Small intestine (tissue), 16 donors: ENCODE measurements around the gene DGKQ. TPM values are rescaled to one million over a fixed set of nuclear protein-coding genes. Genes with fewer than 3 reads are reported as not detected.

Experiments
- DNase-seq, 2 donors: peaks; one replicate each; pipeline versions ENCODE4 v3.0.0 to v3.0.0-alpha.2; 2013
- FAIRE-seq: peaks from 2 replicates; lab custom pipeline; 2012; peaks lifted over from hg19 to GRCh38; lab: Jason Lieb, UNC
- H3K27ac ChIP-seq, 3 donors: one replicate each; pipeline ENCODE4 v1.5.1; 2013; ENCODE audit warnings: low read length in 2 of 3, mild to moderate bottlenecking in 2 of 3, control low read depth in 1 of 3, inconsistent platforms in 1 of 3, low read depth in 1 of 3, moderate library complexity in 1 of 3
- H3K27me3 ChIP-seq, 3 donors: one replicate each; pipeline ENCODE4 v1.6.1; 2013; ENCODE audit warnings: low read length in 3 of 3, inconsistent platforms in 1 of 3; ENCODE audit not compliant: control insufficient read depth in 3 of 3, insufficient read depth in 3 of 3
- H3K36me3 ChIP-seq, 3 donors: one replicate each; pipeline ENCODE4 v1.6.1; 2013; ENCODE audit warnings: low read length in 3 of 3, inconsistent platforms in 1 of 3, low read depth in 1 of 3, mild to moderate bottlenecking in 1 of 3, moderate library complexity in 1 of 3; ENCODE audit not compliant: control insufficient read depth in 3 of 3, insufficient read depth in 2 of 3
- H3K4me1 ChIP-seq, 3 donors: one replicate each; pipeline ENCODE4 v1.6.1; 2013; ENCODE audit warnings: low read length in 2 of 3, inconsistent platforms in 1 of 3, low read depth in 1 of 3, mild to moderate bottlenecking in 1 of 3, moderate library complexity in 1 of 3; ENCODE audit not compliant: control insufficient read depth in 3 of 3, insufficient read depth in 2 of 3
- H3K4me3 ChIP-seq, 3 donors: one replicate each; pipeline ENCODE4 v1.5.1; 2013; ENCODE audit warnings: low read length in 3 of 3, control low read depth in 1 of 3, inconsistent platforms in 1 of 3, low read depth in 1 of 3, mild to moderate bottlenecking in 1 of 3, moderate library complexity in 1 of 3
- H3K9me3 ChIP-seq, 2 donors: one replicate each; pipeline ENCODE4 v1.6.1; 2013; ENCODE audit warnings: low read depth in 1 of 2, low read length in 1 of 2; ENCODE audit not compliant: control insufficient read depth in 2 of 2, insufficient read depth in 1 of 2
- WGBS, 3 donors: extraction: QIAGEN DNeasy Blood & Tissue Kit; methylation state at CpG; one replicate each; pipeline ENCODE4 v1.1.7; 2013; 5-methylcytosine and 5-hydroxymethylcytosine counted together
- long read RNA-seq, 10 donors: transcript quantifications; one replicate each; lab custom pipeline, GENCODE V29; 2026
- polyA plus RNA-seq, 4 donors: library from polyadenylated mRNA; stranded (reverse) in 3 of 4; unstranded in 1 of 4; fragments of 200-250 nt in 3 of 4; fragments of 120-200 nt in 1 of 4; gene quantifications; one replicate each; pipeline versions ENCODE4 v1.2.1 to v1.2.3, GENCODE V29; 2013
- donor health status: healthy with polysubstance abuse.
- donor health status: control.
- donor health status: control.
- donor health status: Bipolar disorder and iron deficiency.
- donor health status: healthy.

Gene DGKQ, protein sequence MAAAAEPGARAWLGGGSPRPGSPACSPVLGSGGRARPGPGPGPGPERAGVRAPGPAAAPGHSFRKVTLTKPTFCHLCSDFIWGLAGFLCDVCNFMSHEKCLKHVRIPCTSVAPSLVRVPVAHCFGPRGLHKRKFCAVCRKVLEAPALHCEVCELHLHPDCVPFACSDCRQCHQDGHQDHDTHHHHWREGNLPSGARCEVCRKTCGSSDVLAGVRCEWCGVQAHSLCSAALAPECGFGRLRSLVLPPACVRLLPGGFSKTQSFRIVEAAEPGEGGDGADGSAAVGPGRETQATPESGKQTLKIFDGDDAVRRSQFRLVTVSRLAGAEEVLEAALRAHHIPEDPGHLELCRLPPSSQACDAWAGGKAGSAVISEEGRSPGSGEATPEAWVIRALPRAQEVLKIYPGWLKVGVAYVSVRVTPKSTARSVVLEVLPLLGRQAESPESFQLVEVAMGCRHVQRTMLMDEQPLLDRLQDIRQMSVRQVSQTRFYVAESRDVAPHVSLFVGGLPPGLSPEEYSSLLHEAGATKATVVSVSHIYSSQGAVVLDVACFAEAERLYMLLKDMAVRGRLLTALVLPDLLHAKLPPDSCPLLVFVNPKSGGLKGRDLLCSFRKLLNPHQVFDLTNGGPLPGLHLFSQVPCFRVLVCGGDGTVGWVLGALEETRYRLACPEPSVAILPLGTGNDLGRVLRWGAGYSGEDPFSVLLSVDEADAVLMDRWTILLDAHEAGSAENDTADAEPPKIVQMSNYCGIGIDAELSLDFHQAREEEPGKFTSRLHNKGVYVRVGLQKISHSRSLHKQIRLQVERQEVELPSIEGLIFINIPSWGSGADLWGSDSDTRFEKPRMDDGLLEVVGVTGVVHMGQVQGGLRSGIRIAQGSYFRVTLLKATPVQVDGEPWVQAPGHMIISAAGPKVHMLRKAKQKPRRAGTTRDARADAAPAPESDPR
- polyA plus RNA-seq, result 10 to 100 TPM; 18.9 to 42.3 (median 26.8) TPM
- long read RNA-seq, donor 1, result 0 reads
- long read RNA-seq, donor 2, result 0 reads
- long read RNA-seq, donor 3, result 0 reads
- long read RNA-seq, donor 4, result 0 reads
- long read RNA-seq, donor 5, result 0 reads
- long read RNA-seq, donor 6, partial matches to known transcripts, result 5 of 5 reads
- long read RNA-seq, donor 6, other reads (novel, unspliced or antisense), result 0 of 5 reads
- long read RNA-seq, donor 7, result 0 reads
- long read RNA-seq, donor 8, result 0 reads
- long read RNA-seq, donor 9, result 0 reads
- long read RNA-seq, donor 10, full-length matches to known transcripts, result 1 of 1 reads
- long read RNA-seq, donor 10, partial matches to known transcripts, result 0 of 1 reads
- long read RNA-seq, donor 10, other reads (novel, unspliced or antisense), result 0 of 1 reads

- peak; percentile 87 for DNase-seq
Measured at GRCh38 chr4:973431-974397, at the start of gene DGKQ. Gene DGKQ, minus strand, starts transcription at chr4:973569. Its CDS starts 87 bp downstream, at chr4:973482.

DNA sequence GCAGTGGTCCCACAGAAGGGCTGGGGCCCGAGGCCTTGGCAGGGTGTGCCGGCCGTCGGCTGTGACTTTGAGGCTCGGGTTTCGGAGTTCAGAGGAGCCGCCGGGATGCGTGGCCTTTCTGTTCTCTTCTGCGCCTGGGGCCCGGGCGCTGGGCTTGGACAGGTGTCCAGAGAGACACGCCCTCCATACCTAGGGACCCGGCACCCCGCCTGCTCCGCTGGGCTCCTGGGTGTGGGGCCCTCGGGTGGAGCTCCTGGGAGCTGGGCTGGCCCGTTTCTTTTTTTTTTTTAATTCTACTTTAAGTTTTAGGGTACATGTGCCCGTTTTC, 49.3 kb upstream of the DGKQ start:
- DNase-seq (peak in 1 of 2 donors; percentile 39), FAIRE-seq (no peak)
- H3K36me3 ChIP-seq, result peaks cover 0 to 20% (median 0%) of the 10 kb centered on the region in 3 donors
- peaks cover 0 to 11% (median 2%) of the 10 kb centered on the region in 3 donors for H3K4me1 ChIP-seq
- no peak overlapping the region for H3K27ac ChIP-seq
- no peak overlapping the region for H3K4me3 ChIP-seq
- WGBS, 3 donors, result 21 to 71% (median 34%) methylated on average over 17 to 19 of the region's 19 CpGs
- peaks cover 0 to 3% (median 0%) of the 10 kb centered on the region in 3 donors for H3K27me3 ChIP-seq
- H3K9me3 ChIP-seq, result no peaks in the 10 kb centered on the region

More at GRCh38 chr4:973431-974397, at the start of gene DGKQ:
- peaks cover 7 to 28% (median 9%) of the 10 kb centered on the region in 3 donors for H3K4me1 ChIP-seq
- peak within 1 kb of the TSS; percentile 47 to 95 (median 83) for H3K4me3 ChIP-seq
- 24 to 44% (median 35%) methylated on average over 60 to 123 of the region's 123 CpGs for WGBS, 3 donors
- peak within 1 kb of the TSS; percentile 21 to 93 (median 87) for H3K27ac ChIP-seq
- H3K36me3 ChIP-seq, result peaks cover 0 to 11% (median 0%) of the 10 kb centered on the region in 3 donors
- H3K27me3 ChIP-seq, result no peaks in the 10 kb centered on the region
- no peak for FAIRE-seq
- H3K9me3 ChIP-seq, result peaks cover 0 to 11% of the 10 kb centered on the region in 2 donors

DNA sequence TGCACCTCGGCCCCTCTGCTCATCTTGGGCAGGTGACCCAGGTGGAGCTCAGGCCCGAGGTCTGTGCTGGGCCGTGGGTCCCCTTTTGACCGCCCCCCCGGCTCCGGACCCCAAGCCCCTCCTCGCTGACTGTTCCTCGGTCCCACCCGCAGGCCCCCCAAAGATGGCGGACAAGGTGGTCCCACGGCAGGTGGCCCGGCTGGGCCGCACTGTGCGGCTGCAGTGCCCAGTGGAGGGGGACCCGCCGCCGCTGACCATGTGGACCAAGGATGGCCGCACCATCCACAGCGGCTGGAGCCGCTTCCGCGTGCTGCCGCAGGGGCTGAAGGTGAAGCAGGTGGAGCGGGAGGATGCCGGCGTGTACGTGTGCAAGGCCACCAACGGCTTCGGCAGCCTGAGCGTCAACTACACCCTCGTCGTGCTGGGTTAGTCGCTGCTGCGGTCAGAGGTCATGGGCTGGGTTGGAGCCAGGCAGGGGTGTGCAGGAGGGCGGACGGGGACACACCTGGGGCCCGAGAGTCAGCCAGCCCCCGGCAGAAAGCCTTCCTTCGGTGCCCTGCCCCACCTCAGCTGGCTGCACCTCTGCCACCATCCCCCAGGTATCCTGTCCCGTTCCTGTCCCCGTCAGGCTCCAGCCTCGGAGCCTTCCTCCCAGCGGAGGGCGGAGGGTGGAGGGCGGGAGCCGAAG, 48.8 kb upstream of the DGKQ start:
- no peaks in the 10 kb centered on the region for H3K27me3 ChIP-seq
- 35 to 80% (median 44%) methylated on average over 40 to 46 of the region's 46 CpGs for WGBS, 3 donors
- DNase-seq (no peak), FAIRE-seq (no peak)
- peaks cover 0 to 20% (median 0%) of the 10 kb centered on the region in 3 donors for H3K36me3 ChIP-seq
- no peak overlapping the region for H3K27ac ChIP-seq
- H3K4me1 ChIP-seq, result peaks cover 0 to 11% (median 2%) of the 10 kb centered on the region in 3 donors
- no peaks in the 10 kb centered on the region for H3K9me3 ChIP-seq
- H3K4me3 ChIP-seq, result no peak overlapping the region

- Histone ChIP-seq H3K27ac (peak overlapping the region in 1 of 3 donors; percentile 30), H3K4me3 (no peak overlapping the region), H3K36me3 (peaks cover 0 to 20% (median 0%) of the 10 kb centered on the region in 3 donors), H3K27me3 (no peaks in the 10 kb centered on the region), H3K4me1 (peaks cover 0 to 11% (median 2%) of the 10 kb centered on the region in 3 donors), H3K9me3 (no peaks in the 10 kb centered on the region)
- no peak for FAIRE-seq
- no peak for DNase-seq
- 77 to 82% (median 80%) methylated on average over 19 of the region's 19 CpGs for WGBS, 3 donors
Measured at GRCh38 chr4:1021386-1022050, 48.1 kb upstream of the DGKQ start.

- H3K4me1 ChIP-seq, result peaks cover 0 to 5% (median 2%) of the 10 kb centered on the region in 3 donors
- 75 to 88% (median 87%) methylated on average over 23 of the region's 23 CpGs for WGBS, 3 donors
- H3K27ac ChIP-seq, result no peak overlapping the region
- DNase-seq (no peak), FAIRE-seq (no peak)
- H3K9me3 ChIP-seq, result no peaks in the 10 kb centered on the region
- H3K27me3 ChIP-seq, result no peaks in the 10 kb centered on the region
- H3K4me3 ChIP-seq, result no peak overlapping the region
- peaks cover 0 to 9% (median 0%) of the 10 kb centered on the region in 3 donors for H3K36me3 ChIP-seq
Measured at GRCh38 chr4:1019729-1020470, 46.5 kb upstream of the DGKQ start.

GRCh38 chr4:1019320-1019719, 46.0 kb upstream of the DGKQ start:
- Histone ChIP-seq H3K36me3 (peaks cover 0 to 5% (median 0%) of the 10 kb centered on the region in 3 donors), H3K4me1 (peaks cover 0 to 5% (median 0%) of the 10 kb centered on the region in 3 donors), H3K4me3 (no peak overlapping the region), H3K27ac (no peak overlapping the region), H3K9me3 (no peaks in the 10 kb centered on the region), H3K27me3 (no peaks in the 10 kb centered on the region)
- WGBS, 3 donors, result 74 to 77% (median 76%) methylated on average over 9 of the region's 9 CpGs
- FAIRE-seq (no peak), DNase-seq (no peak)
